Mucosa of rectum (tissue), 2 donors: ENCODE data around the gene NUP58.
"Not testable (repeated sequence)": the region's sequence is repeated elsewhere in the genome, so short reads cannot be mapped to it uniquely, and the experiment has no call there.

Experiments used
- H3K27ac ChIP-seq, 2 donors: one replicate each; pipeline ENCODE4 v1.7.0; 2013; ENCODE audit warnings: inconsistent platforms in 2 of 2, low read depth in 2 of 2, low read length in 2 of 2
- H3K27me3 ChIP-seq, 2 donors: one replicate each; pipeline ENCODE4 v1.7.0; 2013; ENCODE audit warnings: low read length in 2 of 2; ENCODE audit not compliant: control insufficient read depth in 2 of 2, insufficient read depth in 2 of 2
- H3K36me3 ChIP-seq, 2 donors: one replicate each; pipeline ENCODE4 v1.7.0; 2013; ENCODE audit warnings: low read length in 2 of 2; ENCODE audit not compliant: control insufficient read depth in 2 of 2, insufficient read depth in 2 of 2
- H3K4me1 ChIP-seq, 2 donors: one replicate each; pipeline ENCODE4 v1.7.0; 2013; ENCODE audit warnings: low read length in 2 of 2, mild to moderate bottlenecking in 1 of 2; ENCODE audit not compliant: control insufficient read depth in 2 of 2, insufficient read depth in 2 of 2
- H3K4me3 ChIP-seq, 2 donors: one replicate each; pipeline ENCODE4 v1.7.0; 2013; ENCODE audit warnings: low read length in 2 of 2
- H3K9ac ChIP-seq, 2 donors: one replicate each; pipeline ENCODE4 v1.7.0; 2013; ENCODE audit warnings: low read length in 2 of 2, low read depth in 1 of 2, mild to moderate bottlenecking in 1 of 2
- H3K9me3 ChIP-seq, 2 donors: one replicate each; pipeline ENCODE4 v1.7.0; 2013; ENCODE audit warnings: low read length in 2 of 2; ENCODE audit not compliant: control insufficient read depth in 2 of 2
- donor health status: healthy.
- donor health status: Normal muscosa, but diverticular disease.

The NUP58 gene

GRCh38 chr13:25345576-25345975, 44.2 kb downstream of the NUP58 start:
- H3K4me3 ChIP-seq = no peak overlapping the region
- no peaks in the 10 kb centered on the region for H3K4me1 ChIP-seq
- no peaks in the 10 kb centered on the region for H3K36me3 ChIP-seq
- no peak overlapping the region for H3K27ac ChIP-seq
- no peaks in the 10 kb centered on the region for H3K9me3 ChIP-seq
- no peaks in the 10 kb centered on the region for H3K27me3 ChIP-seq
- H3K9ac ChIP-seq = no peak overlapping the region

- Histone ChIP-seq H3K27ac (no peak overlapping the region), H3K4me3 (no peak overlapping the region), H3K36me3 (no peaks in the 10 kb centered on the region), H3K4me1 (no peaks in the 10 kb centered on the region), H3K27me3 (no peaks in the 10 kb centered on the region), H3K9me3 (no peaks in the 10 kb centered on the region), H3K9ac (no peak overlapping the region)
Measured at GRCh38 chr13:25347151-25347550, 45.7 kb downstream of the NUP58 start.

DNA sequence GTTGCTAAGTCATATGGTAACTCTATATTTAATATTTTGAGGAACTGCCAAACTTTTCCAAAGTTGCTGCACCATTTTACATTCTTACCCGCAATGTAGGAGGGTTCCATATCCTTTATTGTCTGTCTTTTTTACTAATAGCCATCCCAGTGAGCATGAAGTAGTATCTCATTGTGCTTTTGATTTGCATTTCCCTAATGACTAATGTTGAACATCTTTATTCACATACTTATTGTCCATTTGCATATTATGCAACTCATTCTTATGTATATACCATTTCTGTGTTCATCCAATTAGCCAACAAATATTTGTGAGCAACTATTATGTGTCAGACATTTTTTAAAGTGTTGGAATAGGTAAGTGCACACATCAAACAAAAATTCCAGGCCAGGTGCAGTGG, 50.0 kb downstream of the NUP58 start:
- Histone ChIP-seq H3K27ac (no peak overlapping the region), H3K4me3 (no peak overlapping the region), H3K27me3 (no peaks in the 10 kb centered on the region), H3K9ac (no peak overlapping the region), H3K36me3 (no peaks in the 10 kb centered on the region), H3K9me3 (no peaks in the 10 kb centered on the region), H3K4me1 (no peaks in the 10 kb centered on the region)

- no peak overlapping the region for H3K4me3 ChIP-seq
- H3K27ac ChIP-seq = no peak overlapping the region
- H3K9ac ChIP-seq = no peak overlapping the region
- no peaks in the 10 kb centered on the region for H3K36me3 ChIP-seq
- no peaks in the 10 kb centered on the region for H3K9me3 ChIP-seq
- no peaks in the 10 kb centered on the region for H3K27me3 ChIP-seq
- no peaks in the 10 kb centered on the region for H3K4me1 ChIP-seq
Measured at GRCh38 chr13:25352230-25352629, 50.8 kb downstream of the NUP58 start.

- Histone ChIP-seq H3K4me3 (no peak overlapping the region), H3K27ac (no peak overlapping the region), H3K4me1 (no peaks in the 10 kb centered on the region), H3K9me3 (no peaks in the 10 kb centered on the region), H3K36me3 (no peaks in the 10 kb centered on the region), H3K9ac (no peak overlapping the region), H3K27me3 (no peaks in the 10 kb centered on the region)
Measured at GRCh38 chr13:25352806-25353205, 51.4 kb downstream of the NUP58 start.

- Histone ChIP-seq H3K27me3 (no peaks in the 10 kb centered on the region), H3K4me1 (no peaks in the 10 kb centered on the region), H3K9me3 (no peaks in the 10 kb centered on the region), H3K4me3 (no peak overlapping the region), H3K9ac (no peak overlapping the region), H3K36me3 (no peaks in the 10 kb centered on the region), H3K27ac (no peak overlapping the region)
Measured at GRCh38 chr13:25353344-25353743, 51.9 kb downstream of the NUP58 start.

DNA sequence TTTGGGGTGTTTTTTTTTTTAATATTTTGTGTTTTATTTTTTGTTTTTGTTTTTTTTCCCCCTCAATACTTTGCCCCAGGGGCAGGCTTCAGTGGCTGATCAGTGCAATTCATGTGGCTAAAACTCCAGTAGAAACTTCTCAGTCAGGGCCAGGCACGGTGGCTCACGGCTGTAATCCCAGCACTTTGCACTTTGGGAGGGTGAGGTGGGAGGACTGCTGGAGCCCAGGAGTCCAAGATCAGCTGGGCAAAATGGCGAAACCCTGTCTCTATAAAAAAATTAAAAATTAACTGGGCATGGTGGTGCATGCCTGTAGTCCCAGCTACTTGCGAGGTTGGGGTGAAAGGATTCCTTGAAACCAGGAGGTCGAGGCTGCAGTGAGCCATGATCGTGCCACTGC, 53.0 kb downstream of the NUP58 start:
- Histone ChIP-seq H3K36me3 (no peaks in the 10 kb centered on the region), H3K27ac (no peak overlapping the region), H3K9ac (no peak overlapping the region)

GRCh38 chr13:25360443-25360842, 59.0 kb downstream of the NUP58 start:
- not testable (repeated sequence) for H3K36me3 ChIP-seq, H3K9ac ChIP-seq, H3K4me3 ChIP-seq, H3K4me1 ChIP-seq, H3K9me3 ChIP-seq, H3K27ac ChIP-seq, H3K27me3 ChIP-seq

More for the DNA sequence above, 53.0 kb downstream of the NUP58 start:
- Histone ChIP-seq H3K27me3 (no peaks in the 10 kb centered on the region), H3K4me3 (no peak overlapping the region), H3K4me1 (no peaks in the 10 kb centered on the region), H3K9me3 (no peaks in the 10 kb centered on the region)

DNA sequence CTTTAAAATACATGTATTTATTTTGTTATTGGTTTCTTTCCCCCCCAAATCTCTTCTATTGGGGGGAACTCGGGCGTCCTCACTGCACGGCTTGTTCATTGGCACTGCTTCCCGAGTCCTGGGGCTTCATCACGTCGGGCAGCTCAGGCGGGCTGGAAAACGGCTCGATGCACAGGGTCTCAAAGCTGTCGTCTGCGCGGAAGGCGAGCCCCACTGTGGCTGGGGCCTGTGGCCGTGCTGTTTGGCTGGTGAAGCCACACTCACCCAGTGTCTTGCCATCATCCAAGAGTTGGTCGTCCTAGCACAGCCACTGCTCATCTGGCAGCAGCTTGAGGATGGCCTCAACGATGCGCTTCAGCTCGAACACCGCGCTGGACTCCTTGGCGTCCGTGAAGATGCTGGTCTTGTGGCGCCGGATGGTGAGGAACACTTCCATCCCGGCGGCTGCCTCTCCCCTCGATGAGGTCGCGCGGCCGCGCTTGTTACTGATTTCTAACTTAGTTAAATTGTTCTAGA, 64.4 kb downstream of the NUP58 start:
- H3K4me3 ChIP-seq = no peak overlapping the region

DNA sequence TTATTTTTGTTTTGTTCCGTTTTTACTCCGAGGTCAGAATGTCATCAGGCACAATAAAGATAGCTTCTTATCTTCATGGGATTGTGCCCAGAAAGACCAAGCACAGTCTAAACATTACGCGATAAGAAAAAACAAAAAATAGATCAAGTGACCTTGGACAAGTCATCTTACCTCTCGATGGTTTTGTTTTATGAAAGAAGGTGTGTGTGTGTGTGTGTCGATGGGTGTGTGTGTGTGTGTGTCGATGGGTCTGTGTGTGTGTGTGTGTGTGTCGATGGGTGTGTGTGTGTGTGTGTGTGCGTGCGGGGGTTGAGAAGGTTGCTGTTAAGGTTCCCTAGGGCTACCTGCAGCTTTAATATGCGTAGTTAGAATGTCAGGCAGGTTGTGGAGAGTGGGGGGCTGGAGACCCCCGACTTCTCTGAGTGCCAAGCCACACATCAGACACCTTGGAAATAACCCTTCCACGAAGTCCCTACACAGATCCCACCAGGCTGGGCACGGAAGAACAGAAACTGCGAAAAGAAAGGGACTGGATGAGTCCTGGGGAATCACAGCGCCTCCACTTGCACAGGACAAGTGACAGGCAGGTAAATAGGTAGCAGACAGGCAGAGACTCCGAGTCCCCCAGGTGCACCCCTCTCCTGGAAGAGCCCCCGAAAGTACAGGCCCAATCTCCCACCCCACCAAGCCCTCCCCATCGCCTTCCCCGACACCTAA, 69.9 kb downstream of the NUP58 start:
- Histone ChIP-seq H3K27me3 (peaks cover 35 to 47% of the 10 kb centered on the region in 2 donors), H3K9me3 (no peaks in the 10 kb centered on the region), H3K4me3 (no peak overlapping the region), H3K27ac (no peak overlapping the region), H3K36me3 (no peaks in the 10 kb centered on the region), H3K9ac (no peak overlapping the region), H3K4me1 (no peaks in the 10 kb centered on the region)

More for the DNA sequence above, 64.4 kb downstream of the NUP58 start:
- H3K27ac ChIP-seq = no peak overlapping the region
- no peaks in the 10 kb centered on the region for H3K4me1 ChIP-seq
- H3K9me3 ChIP-seq = no peaks in the 10 kb centered on the region
- peaks cover 7 to 8% of the 10 kb centered on the region in 2 donors for H3K27me3 ChIP-seq
- no peak overlapping the region for H3K9ac ChIP-seq
- H3K36me3 ChIP-seq = no peaks in the 10 kb centered on the region
